CD4-positive, alpha-beta T cell treated with Interleukin-10 for 1 hour (primary cell): ENCODE data around the gene KCNIP3.
"Not testable (repeated sequence)": the region's sequence is repeated elsewhere in the genome, so short reads cannot be mapped to it uniquely, and the experiment has no call there.

Source experiments
- DNase-seq: peaks from one replicate; pipeline ENCODE4 v3.0.0-alpha.2; 2020

Gene KCNIP3

GRCh38 chr2:95349568-95350322 is 52.6 kb downstream of the KCNIP3 start:
- DNase-seq: no peak

- no peak for DNase-seq
Observed at GRCh38 chr2:95350368-95350767, 53.2 kb downstream of the KCNIP3 start.

GRCh38 chr2:95350774-95351597 is 53.8 kb downstream of the KCNIP3 start:
- DNase-seq: no peak

GRCh38 chr2:95351598-95351915 is 54.4 kb downstream of the KCNIP3 start:
- no peak for DNase-seq

- no peak for DNase-seq
Observed at GRCh38 chr2:95352310-95353054, 55.3 kb downstream of the KCNIP3 start.

GRCh38 chr2:95353055-95353575 is 56.0 kb downstream of the KCNIP3 start:
- no peak for DNase-seq

- no peak for DNase-seq
Observed at GRCh38 chr2:95353613-95354468, 56.7 kb downstream of the KCNIP3 start.

- DNase-seq: no peak
Observed at GRCh38 chr2:95354469-95354901, 57.3 kb downstream of the KCNIP3 start.

- DNase-seq: no peak
Observed at GRCh38 chr2:95354925-95355324, 57.8 kb downstream of the KCNIP3 start.

- not testable (repeated sequence) for DNase-seq
Observed at GRCh38 chr2:95355486-95355885, 58.3 kb downstream of the KCNIP3 start.

GRCh38 chr2:95356821-95357700 is 59.9 kb downstream of the KCNIP3 start:
- no peak for DNase-seq

- DNase-seq: no peak
Observed at GRCh38 chr2:95357717-95358280, 60.7 kb downstream of the KCNIP3 start.

- no peak for DNase-seq
Observed at GRCh38 chr2:95359031-95359430, 61.9 kb downstream of the KCNIP3 start.

GRCh38 chr2:95359501-95359930 is 62.4 kb downstream of the KCNIP3 start:
- no peak for DNase-seq

GRCh38 chr2:95361216-95361980 is 64.3 kb downstream of the KCNIP3 start:
- no peak for DNase-seq

- DNase-seq: no peak
Observed at GRCh38 chr2:95362486-95362885, 65.3 kb downstream of the KCNIP3 start.

- DNase-seq: no peak
Observed at GRCh38 chr2:95366514-95366913, 69.4 kb downstream of the KCNIP3 start.

GRCh38 chr2:95372216-95372829 is 75.2 kb downstream of the KCNIP3 start:
- DNase-seq: no peak

- no peak for DNase-seq
Observed at GRCh38 chr2:95372845-95373244, 75.7 kb downstream of the KCNIP3 start.

- no peak for DNase-seq
Observed at GRCh38 chr2:95374029-95374428, 76.9 kb downstream of the KCNIP3 start.
